HepG2 (cell line): ENCODE data around the gene MPI. TPM values are rescaled to one million over a fixed set of nuclear protein-coding genes. Genes with fewer than 3 reads are reported as not detected.
A peak's percentile ranks its signal among the peaks of the same experiment; 100 is the strongest.

Source experiments
- BCL6 ChIP-seq: IDR thresholded peaks from 2 replicates; pipeline ENCODE4 v1.6.1; 2016; ENCODE audit warnings: missing genetic modification reagents, missing compliant biosample characterization
- BORCS8-MEF2B ChIP-seq: sonication (generic); formaldehyde crosslinking; IDR thresholded peaks from 2 replicates; pipeline ENCODE4 v1.8.0; 2022; ENCODE audit warnings: mild to moderate bottlenecking, missing genetic modification reagents
- CEBPZ ChIP-seq: IDR thresholded peaks from 2 replicates; pipeline ENCODE4 v1.6.1; 2012; ENCODE audit warnings: low read length, improper control_type of control experiment
- DMTF1 ChIP-seq: sonication (generic); formaldehyde crosslinking; IDR thresholded peaks from 2 replicates; pipeline ENCODE4 v1.4.0; 2020; ENCODE audit warnings: mild to moderate bottlenecking, missing genetic modification reagents
- MAF1 ChIP-seq: sonication (generic); formaldehyde crosslinking; IDR thresholded peaks from 2 replicates; pipeline ENCODE4 v1.5.0; 2020; ENCODE audit warnings: missing genetic modification reagents, borderline replicate concordance
- NFYC ChIP-seq: IDR thresholded peaks from 2 replicates; pipeline ENCODE4 v1.6.1; 2016; ENCODE audit warnings: missing genetic modification reagents, missing compliant biosample characterization
- NKX3-1 ChIP-seq: sonication (generic); formaldehyde crosslinking; IDR thresholded peaks from 2 replicates; pipeline ENCODE4 v1.5.0; 2020; ENCODE audit warnings: missing genetic modification reagents
- TFDP1 ChIP-seq: IDR thresholded peaks from 2 replicates; pipeline ENCODE4 v1.6.1; 2016; ENCODE audit warnings: missing compliant biosample characterization, missing genetic modification reagents, borderline replicate concordance
- ZFP82 ChIP-seq: sonication (generic); formaldehyde crosslinking; IDR thresholded peaks from 2 replicates; pipeline ENCODE4 v1.5.1; 2020; ENCODE audit warnings: mild to moderate bottlenecking, missing genetic modification reagents, borderline replicate concordance
- ZHX2 ChIP-seq, 2 experiments: sonication (generic) in 1 of 2; formaldehyde crosslinking in 1 of 2; IDR thresholded peaks; 2 replicates each; pipeline versions ENCODE4 v1.6.1 to v1.9.0; 2014 to 2022; ENCODE audit warnings: antibody characterized with exemption in 1 of 2, borderline replicate concordance in 1 of 2, inconsistent platforms in 1 of 2, low read depth in 1 of 2, missing genetic modification reagents in 1 of 2
- ZNF572 ChIP-seq: sonication (generic); formaldehyde crosslinking; IDR thresholded peaks from 2 replicates; pipeline ENCODE4 v1.5.1; 2020; ENCODE audit warnings: mild to moderate bottlenecking, missing genetic modification reagents
- ZNF839 ChIP-seq: sonication (generic); formaldehyde crosslinking; IDR thresholded peaks from 2 replicates; pipeline ENCODE4 v1.4.0; 2020; ENCODE audit warnings: missing genetic modification reagents, mild to moderate bottlenecking, borderline replicate concordance
- ZSCAN5A ChIP-seq: sonication (generic); formaldehyde crosslinking; IDR thresholded peaks from 2 replicates; pipeline ENCODE4 v1.8.0; 2022; ENCODE audit warnings: mild to moderate bottlenecking, missing genetic modification reagents, borderline replicate concordance
- polyA plus RNA-seq, 8 experiments: library from polyadenylated mRNA; depleted of rRNA in 3 of 8; stranded (reverse) in 7 of 8; unstranded in 1 of 8; fragments of >200 nt; fragmentation: Illumina TruSeq in 4 of 8; extraction: Trizol in 4 of 8; gene quantifications; 2 replicates each; pipeline versions ENCODE4 v1.2.1 to v1.2.3, GENCODE V29; 2011 to 2016; ENCODE audit warnings: low read depth in 4 of 8, missing spikeins in 1 of 8, mixed read lengths in 1 of 8; ENCODE audit not compliant: insufficient read depth in 1 of 8
- total RNA-seq, 5 experiments: library from RNA; depleted of rRNA; stranded (reverse); fragments of >200 nt; fragmentation: Illumina TruSeq; extraction: Trizol; gene quantifications; 2 replicates each; pipeline ENCODE4 v1.2.3, GENCODE V29; 2016; ENCODE audit warnings: low read depth in 1 of 5

The MPI gene
- total and polyA plus RNA-seq, 2 of the 13 experiments (the other 11 are each of a cell fraction or from before 2014, with no cell fraction given) = 36.9 to 63.5 TPM

GRCh38 chr15:74889390-74889882 is 406 bp upstream of the MPI start (continued):
- TF ChIP-seq CEBPZ (no peak), DMTF1 (no peak), MAF1 (CRISPR knock-in tag) (no peak), NFYC (CRISPR knock-in tag) (no peak), ZSCAN5A (CRISPR knock-in tag) (peak; percentile 81; the same call in 1 of the 2 replicates), ZFP82 (CRISPR knock-in tag) (no peak), BCL6 (no peak), BORCS8-MEF2B (CRISPR knock-in tag) (peak; percentile 33; the same call in 1 of the 2 replicates), ZNF839 (CRISPR knock-in tag) (no peak), ZNF572 (CRISPR knock-in tag) (0 out of 2 replicates have a peak, but pooled peaks have one; percentile 1), NKX3-1 (peak; percentile 5; the same call in 1 of the 2 replicates), ZHX2 (IDR thresholded peaks at IDR 0.05; ENCODE audit: low read depth) (no peak), ZHX2 (CRISPR knock-in tag; IDR thresholded peaks at IDR 0.05; ENCODE audit: borderline replicate concordance) (0 out of 2 replicates have a peak, but pooled peaks have one; percentile 36), TFDP1 (CRISPR knock-in tag) (peak; percentile 90)
